Panc1 (cell line): ENCODE measurements around the gene DOK7. TPM values are rescaled to one million over a fixed set of nuclear protein-coding genes. Genes with fewer than 3 reads are reported as not detected.

ENCODE experiments used
- ATAC-seq: fragments of 200-7000 bp; cut with Tn5 transposase; 2 replicates; pipeline ENCODE4 v1.9.1; 2020; ENCODE audit warnings: mild to moderate bottlenecking, moderate library complexity
- BruUV-seq: library from RNA; stranded (reverse); fragments of 400-500 nt; replicated peaks from 2 replicates; lab custom pipeline; 2021; lab: Mats Ljungman, UMichigan
- CTCF ChIA-PET: fragments of 300-600 bp; sonication (Branson Sonifier 250); formaldehyde crosslinking; loops from one replicate; lab custom pipeline; 2022; ENCODE audit warnings: antibody characterized with exemption; lab: Charles Lee
- POLR2A ChIA-PET: fragments of 300-600 bp; sonication (Branson Sonifier 250); formaldehyde crosslinking; loops from one replicate; lab custom pipeline; 2022; ENCODE audit warnings: antibody characterized with exemption; lab: Charles Lee
- DNase-seq: peaks from one replicate; pipeline ENCODE4 v3.0.0-alpha.2; 2010; ENCODE audit warnings: low read depth, low spot score
- H3K27ac ChIP-seq: 2 replicates; pipeline ENCODE4 v1.5.1; 2011; ENCODE audit warnings: mild to moderate bottlenecking, low read length, inconsistent platforms
- H3K27me3 ChIP-seq: fragments of 200-500 bp; sonication (Bioruptor generic); 2 replicates; pipeline ENCODE4 v1.6.0; 2014; ENCODE audit warnings: low read length, inconsistent platforms; ENCODE audit not compliant: control insufficient read depth, insufficient read depth
- H3K36me3 ChIP-seq: fragments of 200-500 bp; sonication (Bioruptor generic); 2 replicates; pipeline ENCODE4 v1.5.1; 2014; ENCODE audit warnings: inconsistent platforms, mild to moderate bottlenecking, low read length, moderate library complexity; ENCODE audit not compliant: control insufficient read depth, insufficient read depth
- H3K4me1 ChIP-seq: 2 replicates; pipeline ENCODE4 v1.5.1; 2011; ENCODE audit warnings: inconsistent platforms, mild to moderate bottlenecking, low read length, moderate library complexity; ENCODE audit not compliant: control insufficient read depth, insufficient read depth
- H3K4me3 ChIP-seq, 2 experiments: 2 replicates each; pipeline ENCODE4 v1.5.1; 2011 to 2012; ENCODE audit warnings: low read depth in 2 of 2, low read length in 2 of 2, mild to moderate bottlenecking in 2 of 2, inconsistent platforms in 1 of 2, moderate library complexity in 1 of 2
- H3K9me3 ChIP-seq: fragments of 200-500 bp; sonication (Bioruptor generic); 2 replicates; pipeline ENCODE4 v1.5.1; 2014; ENCODE audit warnings: low read depth, mild to moderate bottlenecking, inconsistent platforms, low read length, moderate library complexity; ENCODE audit not compliant: control insufficient read depth, insufficient read depth
- POLR2AphosphoS5 ChIP-seq: IDR thresholded peaks from 2 replicates; pipeline ENCODE4 v1.6.1; 2012; ENCODE audit warnings: mild to moderate bottlenecking, low read depth, low read length, moderate library complexity
- SIN3A ChIP-seq: IDR thresholded peaks from 2 replicates; pipeline ENCODE4 v1.6.1; 2012; ENCODE audit warnings: low read depth, mild to moderate bottlenecking, low read length, moderate library complexity, borderline replicate concordance; ENCODE audit not compliant: insufficient read depth
- TCF7L2 ChIP-seq: IDR thresholded peaks from 2 replicates; pipeline ENCODE4 v1.6.1; 2011; ENCODE audit warnings: mild to moderate bottlenecking, low read depth, low read length, inconsistent platforms
- in situ Hi-C: cut with HindIII; loops from 2 replicates; pipeline ENCODE4 v1.10.0; 2016; ENCODE audit warnings: low sequenced_read_pairs, low pct_unique_long_range_greater_than_20kb
- intact Hi-C: fragments of 100-400 bp; cut with micrococcal nuclease; formaldehyde crosslinking; loops from one replicate; pipeline ENCODE4 v1.10.0; 2022; ENCODE audit not compliant: unreplicated experiment
- total RNA-seq: library from RNA; stranded (reverse); gene quantifications from one replicate; pipeline ENCODE4 v1.2.1, GENCODE V29; 2021; ENCODE audit not compliant: unreplicated experiment
- TF ChIP-seq, protein P1 (sequence below): fragments of 450-650 bp; IDR thresholded peaks from 2 replicates; pipeline ENCODE4 v1.5.1; 2017; ENCODE audit warnings: mild to moderate bottlenecking
- TF ChIP-seq, protein P2 (sequence below), 2 experiments: IDR thresholded peaks; 2 replicates each; pipeline ENCODE4 v1.6.1; 2011 to 2012; ENCODE audit warnings: low read depth in 2 of 2, control low read depth in 1 of 2, low read length in 1 of 2, mild to moderate bottlenecking in 1 of 2, moderate library complexity in 1 of 2; ENCODE audit not compliant: insufficient read depth in 1 of 2

DOK7 gene
- total RNA-seq, 1 experiment from 2014 or later = 2.4 TPM

DNA sequence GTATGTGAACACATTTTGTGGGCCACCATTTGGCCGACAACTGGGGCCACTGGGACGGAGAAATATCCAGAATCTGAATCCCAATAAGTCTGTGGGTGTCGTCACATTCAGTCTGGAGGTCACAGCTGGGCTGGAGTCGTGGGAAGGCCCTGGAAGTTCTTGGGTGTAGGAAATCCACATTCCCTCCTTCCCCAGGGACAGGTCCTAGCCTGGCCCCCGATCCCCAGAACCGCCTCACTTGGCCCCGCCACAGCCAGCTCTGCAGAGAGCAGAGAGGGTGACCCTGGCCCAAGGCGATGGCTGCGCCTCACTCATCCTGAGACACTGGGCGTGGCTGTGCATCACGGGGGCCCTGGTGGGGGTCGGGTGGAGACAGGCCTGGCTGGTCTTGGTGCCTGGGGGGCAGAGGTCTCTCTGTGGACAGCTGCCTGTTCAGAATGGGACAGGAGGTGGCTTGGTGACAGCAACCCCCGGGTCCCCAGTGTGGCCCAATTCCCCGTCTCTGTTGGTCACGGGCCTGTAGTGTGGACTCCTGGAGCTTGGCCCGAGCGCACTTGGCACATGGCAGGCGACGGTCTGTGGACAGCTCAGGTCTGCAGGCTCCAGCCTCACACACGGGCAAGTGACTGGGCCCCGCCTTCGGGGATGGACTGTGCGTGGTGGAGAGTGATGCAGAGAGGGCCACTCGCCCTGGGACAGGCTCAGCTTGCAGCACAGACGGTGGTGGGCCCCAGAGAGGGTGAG is 16.4 kb downstream of the DOK7 start:
- no peak for DNase-seq
- H3K4me1 ChIP-seq = peaks cover 7% of the 10 kb centered on the region
- H3K4me3 ChIP-seq = no peak overlapping the region
- intact Hi-C loops = no loop called here
- H3K27ac ChIP-seq = no peak overlapping the region
- H3K9me3 ChIP-seq = no peaks in the 10 kb centered on the region
- TF ChIP-seq POLR2AphosphoS5 (no peak), SIN3A (no peak), TCF7L2 (no peak)
- TF ChIP-seq, protein P1, sequence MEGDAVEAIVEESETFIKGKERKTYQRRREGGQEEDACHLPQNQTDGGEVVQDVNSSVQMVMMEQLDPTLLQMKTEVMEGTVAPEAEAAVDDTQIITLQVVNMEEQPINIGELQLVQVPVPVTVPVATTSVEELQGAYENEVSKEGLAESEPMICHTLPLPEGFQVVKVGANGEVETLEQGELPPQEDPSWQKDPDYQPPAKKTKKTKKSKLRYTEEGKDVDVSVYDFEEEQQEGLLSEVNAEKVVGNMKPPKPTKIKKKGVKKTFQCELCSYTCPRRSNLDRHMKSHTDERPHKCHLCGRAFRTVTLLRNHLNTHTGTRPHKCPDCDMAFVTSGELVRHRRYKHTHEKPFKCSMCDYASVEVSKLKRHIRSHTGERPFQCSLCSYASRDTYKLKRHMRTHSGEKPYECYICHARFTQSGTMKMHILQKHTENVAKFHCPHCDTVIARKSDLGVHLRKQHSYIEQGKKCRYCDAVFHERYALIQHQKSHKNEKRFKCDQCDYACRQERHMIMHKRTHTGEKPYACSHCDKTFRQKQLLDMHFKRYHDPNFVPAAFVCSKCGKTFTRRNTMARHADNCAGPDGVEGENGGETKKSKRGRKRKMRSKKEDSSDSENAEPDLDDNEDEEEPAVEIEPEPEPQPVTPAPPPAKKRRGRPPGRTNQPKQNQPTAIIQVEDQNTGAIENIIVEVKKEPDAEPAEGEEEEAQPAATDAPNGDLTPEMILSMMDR = no peak
- TF ChIP-seq, protein P2, sequence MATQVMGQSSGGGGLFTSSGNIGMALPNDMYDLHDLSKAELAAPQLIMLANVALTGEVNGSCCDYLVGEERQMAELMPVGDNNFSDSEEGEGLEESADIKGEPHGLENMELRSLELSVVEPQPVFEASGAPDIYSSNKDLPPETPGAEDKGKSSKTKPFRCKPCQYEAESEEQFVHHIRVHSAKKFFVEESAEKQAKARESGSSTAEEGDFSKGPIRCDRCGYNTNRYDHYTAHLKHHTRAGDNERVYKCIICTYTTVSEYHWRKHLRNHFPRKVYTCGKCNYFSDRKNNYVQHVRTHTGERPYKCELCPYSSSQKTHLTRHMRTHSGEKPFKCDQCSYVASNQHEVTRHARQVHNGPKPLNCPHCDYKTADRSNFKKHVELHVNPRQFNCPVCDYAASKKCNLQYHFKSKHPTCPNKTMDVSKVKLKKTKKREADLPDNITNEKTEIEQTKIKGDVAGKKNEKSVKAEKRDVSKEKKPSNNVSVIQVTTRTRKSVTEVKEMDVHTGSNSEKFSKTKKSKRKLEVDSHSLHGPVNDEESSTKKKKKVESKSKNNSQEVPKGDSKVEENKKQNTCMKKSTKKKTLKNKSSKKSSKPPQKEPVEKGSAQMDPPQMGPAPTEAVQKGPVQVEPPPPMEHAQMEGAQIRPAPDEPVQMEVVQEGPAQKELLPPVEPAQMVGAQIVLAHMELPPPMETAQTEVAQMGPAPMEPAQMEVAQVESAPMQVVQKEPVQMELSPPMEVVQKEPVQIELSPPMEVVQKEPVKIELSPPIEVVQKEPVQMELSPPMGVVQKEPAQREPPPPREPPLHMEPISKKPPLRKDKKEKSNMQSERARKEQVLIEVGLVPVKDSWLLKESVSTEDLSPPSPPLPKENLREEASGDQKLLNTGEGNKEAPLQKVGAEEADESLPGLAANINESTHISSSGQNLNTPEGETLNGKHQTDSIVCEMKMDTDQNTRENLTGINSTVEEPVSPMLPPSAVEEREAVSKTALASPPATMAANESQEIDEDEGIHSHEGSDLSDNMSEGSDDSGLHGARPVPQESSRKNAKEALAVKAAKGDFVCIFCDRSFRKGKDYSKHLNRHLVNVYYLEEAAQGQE (IDR thresholded peaks at IDR 0.05; ENCODE audit: insufficient read depth in 1 of 2, low read depth in 2 of 2, low read length in 1 of 2) = no peak
- no TSS peak for BruUV-seq
- H3K27me3 ChIP-seq = no peaks in the 10 kb centered on the region
- ChIA-PET POLR2A (no interaction called here), CTCF (interaction anchor here (0.8 to 1.6 kb wide), 2 partner anchors 38 to 401 kb away, joined by 3 to 5 read pairs; partner anchors contain the start of gene HGFAC)
- H3K36me3 ChIP-seq = no peaks in the 10 kb centered on the region
- no peak for ATAC-seq
- in situ Hi-C loops = no loop called here

DNA sequence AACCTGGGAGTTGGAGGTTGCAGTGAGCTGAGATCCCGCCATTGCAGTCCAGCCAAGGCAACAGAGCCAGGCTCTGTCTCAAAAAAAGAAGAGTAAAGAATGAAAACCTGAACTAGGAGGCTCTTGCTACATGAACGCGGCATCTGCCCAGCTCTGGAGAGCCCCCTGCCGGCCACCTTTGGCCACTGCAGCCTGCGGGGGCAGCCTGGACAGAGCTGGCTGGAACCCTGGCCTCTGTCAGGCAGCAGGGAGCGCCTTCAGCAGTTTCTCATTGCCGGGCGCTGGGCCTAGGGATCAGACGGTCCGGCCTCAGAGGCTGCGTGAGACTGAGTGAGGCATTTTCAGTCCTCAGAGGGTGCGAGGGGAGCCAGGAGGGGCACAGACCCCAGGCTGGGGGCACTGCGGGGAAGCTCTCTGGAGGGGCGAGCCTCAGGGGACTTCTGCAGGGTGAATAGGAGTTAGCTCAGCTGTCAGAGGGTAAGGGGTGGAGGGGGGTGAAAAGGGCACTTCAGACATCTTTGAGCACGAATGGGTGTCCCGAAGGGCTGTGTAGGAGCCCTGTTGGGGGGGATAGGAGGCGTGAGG is 17.5 kb downstream of the DOK7 start:
- no peak overlapping the region for H3K27ac ChIP-seq
- ATAC-seq (peak; percentile 72), DNase-seq (peak; percentile 24)
- no peaks in the 10 kb centered on the region for H3K9me3 ChIP-seq
- H3K27me3 ChIP-seq = no peaks in the 10 kb centered on the region
- H3K4me3 ChIP-seq = no peak overlapping the region
- H3K4me1 ChIP-seq = peaks cover 14% of the 10 kb centered on the region
- CTCF ChIA-PET = interaction anchor here (0.6 to 1.6 kb wide), 8 partner anchors 11 to 400 kb away, joined by 3 to 5 read pairs (median 3); partner anchors contain the start of gene HGFAC
- TF ChIP-seq, protein P2 (IDR thresholded peaks at IDR 0.05; ENCODE audit: insufficient read depth in 1 of 2, low read depth in 2 of 2, low read length in 1 of 2) = no peak
- TF ChIP-seq, protein P1 = peak; percentile 98
- H3K36me3 ChIP-seq = no peaks in the 10 kb centered on the region
- in situ Hi-C loops = no loop called here
- POLR2A ChIA-PET = no interaction called here
- no TSS peak for BruUV-seq
- intact Hi-C loops = no loop called here
